IMR-90 (cell line): ENCODE measurements around the gene FUT7.

Experiments
- CEBPB ChIP-seq: IDR thresholded peaks from 2 replicates; pipeline ENCODE4 v1.6.1; 2012; ENCODE audit warnings: low read depth, low read length, improper control_type of control experiment
- CHD1 ChIP-seq: IDR thresholded peaks from 2 replicates; pipeline ENCODE4 v1.6.1; 2012; ENCODE audit warnings: low read depth, low read length, improper control_type of control experiment
- CTCF ChIP-seq: conservative IDR thresholded peaks from 2 replicates; pipeline ENCODE4 v1.5.1; 2012; ENCODE audit warnings: mild to moderate bottlenecking, low read depth, low read length, improper control_type of control experiment
- ELK1 ChIP-seq: fragments of 150-350 bp; IDR thresholded peaks from 2 replicates; pipeline ENCODE4 v1.6.1; 2016; ENCODE audit warnings: low read depth, mild to moderate bottlenecking, low read length, moderate library complexity, borderline replicate concordance
- POLR2A ChIP-seq: IDR thresholded peaks from 2 replicates; pipeline ENCODE4 v1.6.1; 2012; ENCODE audit warnings: mild to moderate bottlenecking, low read depth, low read length
- RAD21 ChIP-seq: IDR thresholded peaks from 2 replicates; pipeline ENCODE4 v1.6.1; 2012; ENCODE audit warnings: low read length, improper control_type of control experiment

DNA sequence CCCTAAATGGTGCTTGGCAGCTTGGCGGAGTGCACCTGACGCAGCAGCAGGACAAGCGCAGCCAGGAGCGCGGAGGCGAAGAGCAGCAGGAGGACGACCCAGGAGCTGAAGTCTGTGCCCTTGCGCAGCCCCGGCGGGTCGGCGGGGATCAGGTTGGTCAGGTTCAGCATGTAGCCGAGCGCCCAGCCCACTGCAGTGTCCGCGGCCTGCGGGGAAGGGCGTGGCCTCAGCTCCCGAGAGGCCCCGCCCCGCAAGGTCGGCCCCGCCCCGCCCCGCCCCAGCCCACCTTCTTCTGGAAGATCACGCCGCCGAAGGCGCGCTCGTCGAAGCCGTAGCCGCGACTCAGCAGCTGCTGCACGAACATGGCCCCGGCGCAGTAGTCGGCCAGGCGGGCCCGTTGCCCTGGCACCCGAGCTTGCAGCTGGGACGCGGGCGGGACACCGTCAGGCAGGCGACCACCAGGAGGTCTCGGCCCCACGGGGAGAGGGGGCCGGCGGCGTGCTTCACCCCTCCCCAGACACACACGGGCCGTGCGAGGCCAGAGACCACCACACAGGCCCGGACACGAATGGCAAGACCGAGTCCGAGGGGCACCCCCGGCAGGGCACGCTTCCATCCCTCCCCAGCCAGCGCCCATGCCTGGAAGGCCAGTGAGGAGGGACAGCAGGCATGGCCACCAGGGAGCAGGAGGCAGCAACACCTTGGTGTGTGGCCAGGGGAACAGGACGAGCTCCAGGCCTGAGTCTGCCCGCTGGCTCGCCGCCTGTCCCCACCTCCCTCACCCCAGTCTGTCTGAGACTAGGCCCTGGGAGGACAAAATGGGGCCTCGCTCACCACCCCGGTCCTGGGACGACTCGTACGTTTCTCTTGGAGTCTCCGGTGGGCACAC lies 17.0 kb upstream of the FUT7 start:
- TF ChIP-seq RAD21 (no peak), POLR2A (no peak), CTCF (no peak), ELK1 (no peak), CHD1 (no peak), CEBPB (no peak)
